Smooth muscle cell (in vitro differentiated cells): Measurements from ENCODE around the gene ZNF550. TPM values are rescaled to one million over a fixed set of nuclear protein-coding genes. Genes with fewer than 3 reads are reported as not detected.
A peak's percentile ranks its signal among the peaks of the same experiment; 100 is the strongest.
"Not testable (repeated sequence)": the region's sequence is repeated elsewhere in the genome, so short reads cannot be mapped to it uniquely, and the experiment has no call there.

Source experiments
- DNase-seq: peaks from one replicate; lab custom pipeline; 2025; ENCODE audit not compliant: unreplicated experiment; lab: John Stamatoyannopoulos, UW
- H2AFZ ChIP-seq: fragments of 200-600 bp; sonication (generic); 2 replicates; pipeline ENCODE4 v1.6.0; 2016; ENCODE audit warnings: antibody characterized with exemption, low read depth, mild to moderate bottlenecking
- H3F3A ChIP-seq: fragments of 200-600 bp; sonication (generic); 2 replicates; pipeline ENCODE4 v1.6.0; 2017; ENCODE audit warnings: antibody characterized with exemption, low read depth
- H3K27ac ChIP-seq: fragments of 200-600 bp; sonication (generic); 2 replicates; pipeline ENCODE4 v1.5.1; 2016; ENCODE audit warnings: low read depth, mild to moderate bottlenecking
- H3K27me3 ChIP-seq: fragments of 200-600 bp; sonication (generic); 2 replicates; pipeline ENCODE4 v1.6.1; 2016; ENCODE audit warnings: low read depth, mild to moderate bottlenecking
- H3K36me3 ChIP-seq: fragments of 200-600 bp; sonication (generic); 2 replicates; pipeline ENCODE4 v1.5.1; 2016; ENCODE audit warnings: low read depth
- H3K4me1 ChIP-seq: fragments of 200-600 bp; sonication (generic); 2 replicates; pipeline ENCODE4 v1.5.1; 2016; ENCODE audit warnings: low read depth
- H3K4me2 ChIP-seq: fragments of 200-600 bp; sonication (generic); 2 replicates; pipeline ENCODE4 v1.6.0; 2016; ENCODE audit warnings: mild to moderate bottlenecking
- H3K4me3 ChIP-seq: fragments of 200-600 bp; sonication (generic); 2 replicates; pipeline ENCODE4 v1.5.1; 2016; ENCODE audit warnings: mild to moderate bottlenecking
- H3K79me2 ChIP-seq: fragments of 200-600 bp; sonication (generic); 2 replicates; pipeline ENCODE4 v1.6.0; 2016; ENCODE audit warnings: low read depth, mild to moderate bottlenecking
- H3K9ac ChIP-seq: fragments of 200-600 bp; sonication (generic); 2 replicates; pipeline ENCODE4 v1.6.0; 2016; ENCODE audit warnings: low read depth
- H3K9me3 ChIP-seq: fragments of 200-600 bp; sonication (generic); replicated peaks from 2 replicates; pipeline ENCODE4 v1.5.1; 2016; ENCODE audit warnings: low read depth
- H4K20me1 ChIP-seq: fragments of 200-600 bp; sonication (generic); 2 replicates; pipeline ENCODE4 v1.6.0; 2016; ENCODE audit warnings: low read depth
- CTCF ChIP-seq: fragments of 200-600 bp; sonication (generic); IDR thresholded peaks from 2 replicates; pipeline ENCODE4 v1.5.1; 2017; ENCODE audit warnings: borderline replicate concordance, mild to moderate bottlenecking, antibody characterized with exemption; ENCODE audit not compliant: insufficient read depth, poor library complexity, severe bottlenecking
- WGBS: methylation state at CpG from one replicate; pipeline ENCODE4 v1.1.7; 2016; ENCODE audit warnings: low lambda C conversion rate; 5-methylcytosine and 5-hydroxymethylcytosine counted together
- polyA plus RNA-seq: library from polyadenylated mRNA; unstranded; fragments of >200 nt; fragmentation: Nextera tagmentation; extraction: Ambion mirVana; gene quantifications from 2 replicates; pipeline ENCODE4 v1.2.1, GENCODE V29; 2016
- total RNA-seq: library from RNA; depleted of rRNA; stranded (reverse); fragments of >200 nt; gene quantifications from 2 replicates; pipeline ENCODE4 v1.2.3, GENCODE V29; 2014

The ZNF550 gene
- total and polyA plus RNA-seq, 2 experiments from 2014 or later = 5.1 to 5.9 TPM

- TF ChIP-seq CTCF = no peak
- no peaks in the 10 kb centered on the region for H3K4me1 ChIP-seq
- H2AFZ ChIP-seq = no peak overlapping the region
- no peak overlapping the region for H3K27ac ChIP-seq
- H3K9ac ChIP-seq = no peak overlapping the region
- H3F3A ChIP-seq = no peaks in the 10 kb centered on the region
- WGBS = 96% methylated on average over 1 of the region's 1 CpG
- no peaks in the 10 kb centered on the region for H3K79me2 ChIP-seq
- H4K20me1 ChIP-seq = no peaks in the 10 kb centered on the region
- no peak for DNase-seq
- H3K4me3 ChIP-seq = peak overlapping the region; percentile 5
- H3K36me3 ChIP-seq = peaks cover 99% of the 10 kb centered on the region
- H3K4me2 ChIP-seq = no peak overlapping the region
- H3K27me3 ChIP-seq = no peaks in the 10 kb centered on the region
- H3K9me3 ChIP-seq = peaks cover 68% of the 10 kb centered on the region
These were observed 13.2 kb downstream of the ZNF550 start for GRCh38 chr19:57546513-57546912.

- peaks cover 78% of the 10 kb centered on the region for H3K36me3 ChIP-seq
- H3K4me2 ChIP-seq = no peak overlapping the region
- no peak for TF ChIP-seq CTCF
These were observed 21.6 kb downstream of the ZNF550 start for GRCh38 chr19:57537953-57538547.

GRCh38 chr19:57527136-57527881 is 32.4 kb downstream of the ZNF550 start, which contains the start of gene ZNF549:
Gene ZNF549 (plus strand): TSS chr19:57527356. CDS start chr19:57527574, 218 bp downstream.
- peaks cover 9% of the 10 kb centered on the region for H3K4me1 ChIP-seq
- H4K20me1 ChIP-seq = no peaks in the 10 kb centered on the region
- no peaks in the 10 kb centered on the region for H3K27me3 ChIP-seq
- H2AFZ ChIP-seq = peak within 1 kb of the TSS; percentile 97
- H3K36me3 ChIP-seq = peaks cover 15% of the 10 kb centered on the region
- peaks cover 18% of the 10 kb centered on the region for H3K9me3 ChIP-seq
- peak within 1 kb of the TSS; percentile 30 for H3K27ac ChIP-seq
- peak; percentile 29 for DNase-seq
- peak within 1 kb of the TSS; percentile 90 for H3K4me3 ChIP-seq
- under 1% methylated on average over 64 of the region's 64 CpGs for WGBS
- H3F3A ChIP-seq = no peaks in the 10 kb centered on the region
- H3K9ac ChIP-seq = peak within 1 kb of the TSS; percentile 76
- no peak for TF ChIP-seq CTCF
- peak within 1 kb of the TSS; percentile 90 for H3K4me2 ChIP-seq
- peaks cover 43% of the 10 kb centered on the region for H3K79me2 ChIP-seq

More at GRCh38 chr19:57537953-57538547, 21.6 kb downstream of the ZNF550 start:
- H4K20me1 ChIP-seq = no peaks in the 10 kb centered on the region
- H3K27ac ChIP-seq = no peak overlapping the region
- DNase-seq = no peak
- H2AFZ ChIP-seq = no peak overlapping the region
- WGBS = 97% methylated on average over 7 of the region's 7 CpGs
- no peak overlapping the region for H3K9ac ChIP-seq
- peaks cover 9% of the 10 kb centered on the region for H3K79me2 ChIP-seq
- H3K9me3 ChIP-seq = peaks cover 89% of the 10 kb centered on the region
- no peak overlapping the region for H3K4me3 ChIP-seq
- H3K4me1 ChIP-seq = no peaks in the 10 kb centered on the region
- H3K27me3 ChIP-seq = no peaks in the 10 kb centered on the region
- peaks cover 3% of the 10 kb centered on the region for H3F3A ChIP-seq

- not testable (repeated sequence) for H3K27me3 ChIP-seq, H3K36me3 ChIP-seq, H3K4me3 ChIP-seq, H3K4me2 ChIP-seq, H3K79me2 ChIP-seq, H2AFZ ChIP-seq, H3K4me1 ChIP-seq, H3F3A ChIP-seq, H3K27ac ChIP-seq, H3K9ac ChIP-seq, DNase-seq, H4K20me1 ChIP-seq
- 89% methylated on average over 4 of the region's 4 CpGs for WGBS
- H3K9me3 ChIP-seq = peaks cover 15% of the 10 kb centered on the region
These were observed 41.6 kb downstream of the ZNF550 start for GRCh38 chr19:57518021-57518420.
